GM20000 (cell line): ENCODE measurements around the gene TSPAN1.

Experiments used
- DNase-seq: peaks from one replicate; pipeline ENCODE4 v3.0.0; 2012; ENCODE audit warnings: low spot score
- TF ChIP-seq, protein P1 (sequence below): IDR thresholded peaks from 2 replicates; pipeline ENCODE4 v1.5.1; 2012; ENCODE audit warnings: mild to moderate bottlenecking, control low read depth; ENCODE audit errors: extremely low read depth, missing control alignments

Gene TSPAN1

DNA sequence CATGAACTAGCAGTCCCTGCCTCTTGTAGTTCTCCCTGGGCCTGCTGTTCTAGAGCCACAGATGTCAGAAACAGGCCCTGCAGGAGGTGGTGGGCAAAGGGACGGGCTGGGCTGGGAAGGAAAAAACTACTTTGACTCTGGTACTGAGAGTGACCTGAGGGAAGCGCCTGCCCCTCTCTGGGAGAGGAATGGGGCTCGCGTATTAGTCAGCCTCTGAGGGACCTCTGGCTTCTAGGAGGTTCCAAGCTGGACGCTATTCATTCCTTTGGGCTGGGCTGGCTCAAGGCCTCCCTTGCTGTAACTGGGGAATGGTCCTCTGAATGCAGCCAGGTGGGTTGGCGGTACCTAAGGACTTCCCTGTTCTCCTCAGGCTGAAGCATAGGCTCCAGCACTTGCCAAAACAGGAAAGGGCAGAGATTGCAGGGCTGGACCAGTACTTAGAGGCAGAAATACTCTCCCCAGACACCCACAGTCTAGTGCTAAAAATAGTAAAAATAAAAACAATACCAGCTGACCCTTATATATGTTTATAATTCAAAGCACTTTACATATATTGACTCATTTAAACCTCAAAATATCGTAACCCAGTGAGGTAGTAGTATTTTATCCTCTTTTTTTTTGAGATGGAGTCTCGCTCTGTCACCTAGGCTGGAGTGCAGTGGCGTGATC, 16.3 kb downstream of the TSPAN1 start:
- DNase-seq: no peak
- TF ChIP-seq, protein P1, sequence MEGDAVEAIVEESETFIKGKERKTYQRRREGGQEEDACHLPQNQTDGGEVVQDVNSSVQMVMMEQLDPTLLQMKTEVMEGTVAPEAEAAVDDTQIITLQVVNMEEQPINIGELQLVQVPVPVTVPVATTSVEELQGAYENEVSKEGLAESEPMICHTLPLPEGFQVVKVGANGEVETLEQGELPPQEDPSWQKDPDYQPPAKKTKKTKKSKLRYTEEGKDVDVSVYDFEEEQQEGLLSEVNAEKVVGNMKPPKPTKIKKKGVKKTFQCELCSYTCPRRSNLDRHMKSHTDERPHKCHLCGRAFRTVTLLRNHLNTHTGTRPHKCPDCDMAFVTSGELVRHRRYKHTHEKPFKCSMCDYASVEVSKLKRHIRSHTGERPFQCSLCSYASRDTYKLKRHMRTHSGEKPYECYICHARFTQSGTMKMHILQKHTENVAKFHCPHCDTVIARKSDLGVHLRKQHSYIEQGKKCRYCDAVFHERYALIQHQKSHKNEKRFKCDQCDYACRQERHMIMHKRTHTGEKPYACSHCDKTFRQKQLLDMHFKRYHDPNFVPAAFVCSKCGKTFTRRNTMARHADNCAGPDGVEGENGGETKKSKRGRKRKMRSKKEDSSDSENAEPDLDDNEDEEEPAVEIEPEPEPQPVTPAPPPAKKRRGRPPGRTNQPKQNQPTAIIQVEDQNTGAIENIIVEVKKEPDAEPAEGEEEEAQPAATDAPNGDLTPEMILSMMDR: no peak

DNA sequence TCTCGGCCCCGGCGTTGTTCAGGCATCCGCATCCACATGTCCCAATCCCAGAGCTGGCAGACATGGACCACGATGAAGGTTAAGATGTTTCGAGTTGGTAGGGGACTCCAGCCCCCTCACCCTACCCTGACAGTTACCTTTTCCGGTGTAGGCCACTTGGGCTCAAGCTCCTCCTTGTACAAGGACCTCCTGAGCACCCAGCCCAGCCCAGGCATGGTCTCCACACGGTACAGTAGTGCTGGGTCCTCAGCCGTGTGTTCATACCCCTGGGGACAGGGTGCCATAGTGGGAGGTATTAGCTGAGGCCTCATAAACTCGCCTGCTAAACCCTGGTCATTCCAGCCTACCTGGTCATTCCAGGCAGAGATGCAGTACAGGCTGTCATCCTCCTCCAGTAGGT, 17.3 kb downstream of the TSPAN1 start:
- no peak for DNase-seq

DNA sequence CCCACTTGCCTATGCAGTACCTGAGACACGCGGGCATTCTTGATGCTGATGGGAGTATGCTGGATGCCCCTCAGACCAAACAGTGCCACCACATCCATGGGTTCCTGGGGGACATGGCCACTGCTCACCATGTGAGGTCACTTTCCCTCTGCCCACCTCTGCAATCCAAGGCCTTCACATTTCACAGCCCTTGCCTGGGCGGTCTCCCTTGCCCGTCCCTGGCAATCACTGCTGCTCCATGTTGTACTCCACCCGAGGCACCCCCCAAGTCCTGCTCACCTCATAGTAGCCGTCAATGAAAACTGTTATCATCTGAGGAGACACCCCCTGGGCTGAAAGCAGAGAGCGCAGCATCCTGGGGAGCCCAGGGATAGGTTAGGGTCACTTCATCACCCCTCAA, 18.4 kb downstream of the TSPAN1 start:
- TF ChIP-seq, protein P1: no peak

More for the DNA sequence above, 17.3 kb downstream of the TSPAN1 start:
- TF ChIP-seq, protein P1: no peak

DNA sequence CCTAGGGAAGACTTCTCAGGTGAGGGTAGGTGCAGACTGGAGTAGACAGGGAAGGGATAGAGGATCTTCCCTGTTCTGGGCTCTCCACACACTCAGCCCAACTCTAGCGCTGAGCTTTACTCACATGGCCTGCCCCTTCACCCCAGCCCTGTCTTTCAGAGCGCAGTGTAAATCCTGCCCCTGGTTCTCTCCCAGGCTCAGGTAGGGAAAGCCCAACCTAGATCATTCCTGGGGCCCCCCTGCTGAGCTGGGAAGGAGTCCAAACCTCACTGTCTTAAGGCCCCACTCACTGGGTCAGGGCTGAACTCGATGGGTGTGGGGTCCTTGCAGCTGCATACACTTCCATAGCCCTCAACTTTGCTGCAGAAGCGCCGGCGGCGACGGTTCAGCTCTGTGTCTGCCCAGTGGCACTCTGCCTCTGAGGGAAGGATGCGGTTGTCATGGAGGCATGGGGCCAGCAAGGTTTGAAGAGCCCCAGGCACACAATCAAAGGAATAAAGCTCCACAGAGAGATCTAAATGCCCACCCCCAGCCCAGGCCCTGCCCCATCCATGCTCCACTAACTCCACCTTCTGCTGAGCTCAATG, 19.2 kb downstream of the TSPAN1 start:
- DNase-seq: no peak
- TF ChIP-seq, protein P1: no peak

More for the DNA sequence above, 18.4 kb downstream of the TSPAN1 start:
- no peak for DNase-seq

DNA sequence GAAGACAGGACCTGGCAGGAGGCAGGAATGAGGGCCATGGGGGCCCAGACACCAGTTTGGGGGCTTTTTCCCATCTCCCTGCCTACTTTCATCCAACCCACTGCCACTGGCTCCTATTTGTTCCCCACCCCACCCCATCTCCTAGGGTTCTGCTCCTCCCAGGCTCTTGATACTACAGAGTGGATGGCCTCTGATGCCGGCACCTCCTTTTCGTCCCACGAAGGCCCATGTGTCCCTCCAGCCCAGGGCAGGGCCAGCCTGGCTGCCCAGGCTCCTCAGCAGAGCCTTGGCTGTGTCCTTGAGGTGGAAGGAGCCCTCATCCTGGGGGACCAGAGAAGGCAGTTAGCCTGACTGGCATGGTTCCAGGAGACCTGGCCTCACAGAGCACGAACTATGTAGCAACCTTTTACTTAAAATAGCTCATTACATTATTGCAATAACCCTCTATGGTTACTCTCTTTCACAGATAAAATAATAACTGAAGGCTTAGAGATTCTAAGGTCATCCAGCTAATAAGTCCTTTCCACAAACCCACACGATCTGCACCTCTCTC, 19.8 kb downstream of the TSPAN1 start:
- no peak for DNase-seq
- TF ChIP-seq, protein P1: no peak

DNA sequence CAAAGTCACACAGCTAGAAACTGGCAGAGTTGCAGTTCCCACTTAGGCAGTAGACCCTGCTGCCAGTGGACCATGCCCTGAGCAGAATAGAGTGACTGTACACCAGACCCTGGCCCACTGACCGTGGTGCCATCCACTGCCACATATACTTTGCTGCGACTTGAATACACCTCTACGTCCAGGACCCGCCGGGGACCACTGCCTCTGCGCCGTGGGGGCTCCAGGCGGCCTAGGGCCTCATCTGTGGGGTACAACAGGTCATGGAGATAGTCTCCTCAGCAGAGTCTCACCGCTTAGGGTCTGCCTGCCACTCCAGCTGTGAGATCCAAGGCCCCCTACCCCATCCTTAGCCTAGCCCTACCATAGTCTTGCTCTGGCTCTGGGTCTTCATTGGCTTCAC, 21.7 kb downstream of the TSPAN1 start:
- TF ChIP-seq, protein P1: no peak
- no peak for DNase-seq

DNA sequence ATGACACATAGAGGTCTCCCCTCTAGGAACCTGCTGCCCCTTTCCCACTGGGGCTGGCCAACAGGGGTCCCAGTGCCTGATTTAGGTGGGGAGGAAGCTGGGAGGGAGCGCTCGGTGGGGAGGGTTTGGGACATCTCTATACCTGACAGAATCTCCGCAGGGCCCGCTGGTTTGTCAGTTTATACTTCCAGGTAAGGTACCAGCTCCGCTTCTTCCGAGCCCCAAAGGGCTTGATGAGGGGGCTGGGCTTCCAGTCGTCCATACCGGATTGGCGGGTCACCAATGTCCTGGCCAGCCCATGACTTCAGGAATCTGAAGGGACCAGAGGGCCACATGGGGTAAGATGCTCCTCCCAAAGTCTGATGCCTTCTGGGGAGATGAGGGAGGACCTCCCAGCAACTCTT, 22.7 kb downstream of the TSPAN1 start:
- no peak for DNase-seq
- TF ChIP-seq, protein P1: no peak
